ENCODE results near the gene COLQ. TPM values are rescaled to one million over a fixed set of nuclear protein-coding genes. Genes with fewer than 3 reads are reported as not detected.

Gene COLQ
- total RNA-seq, 1 donor from 2014 or later, result 0.12 TPM

GRCh38 chr3:15495461-15496340 lies 25.8 kb downstream of the COLQ start:
- no peak for TF ChIP-seq CTCF (conservative IDR thresholded peaks at IDR 0.05; ENCODE audit: low read depth, low read length)
- DNase-seq (ENCODE audit: low read depth), result no peak
- H3K4me3 ChIP-seq (ENCODE audit: low read depth, low read length), result no peak overlapping the region

GRCh38 chr3:15493436-15493835 lies 28.1 kb downstream of the COLQ start:
- DNase-seq (ENCODE audit: low read depth), result no peak
- TF ChIP-seq CTCF (conservative IDR thresholded peaks at IDR 0.05; ENCODE audit: low read depth, low read length), result no peak
- no peak overlapping the region for H3K4me3 ChIP-seq (ENCODE audit: low read depth, low read length)

- no peak for DNase-seq (ENCODE audit: low read depth)
- H3K4me3 ChIP-seq (ENCODE audit: low read depth, low read length), result no peak overlapping the region
- TF ChIP-seq CTCF (conservative IDR thresholded peaks at IDR 0.05; ENCODE audit: low read depth, low read length), result no peak
Measured at GRCh38 chr3:15492847-15493360, 28.6 kb downstream of the COLQ start.

GRCh38 chr3:15491143-15491542 lies 30.4 kb downstream of the COLQ start:
- DNase-seq (ENCODE audit: low read depth), result no peak
- TF ChIP-seq CTCF (conservative IDR thresholded peaks at IDR 0.05; ENCODE audit: low read depth, low read length), result no peak
- H3K4me3 ChIP-seq (ENCODE audit: low read depth, low read length), result no peak overlapping the region

- DNase-seq (ENCODE audit: low read depth), result no peak
- no peak overlapping the region for H3K4me3 ChIP-seq (ENCODE audit: low read depth, low read length)
- TF ChIP-seq CTCF (conservative IDR thresholded peaks at IDR 0.05; ENCODE audit: low read depth, low read length), result no peak
Measured at GRCh38 chr3:15490158-15490557, 31.3 kb downstream of the COLQ start.

- no peak for DNase-seq (ENCODE audit: low read depth)
- no peak for TF ChIP-seq CTCF (conservative IDR thresholded peaks at IDR 0.05; ENCODE audit: low read depth, low read length)
- H3K4me3 ChIP-seq (ENCODE audit: low read depth, low read length), result no peak overlapping the region
Measured at GRCh38 chr3:15488002-15488401, 33.5 kb downstream of the COLQ start.

GRCh38 chr3:15486979-15487378 lies 34.5 kb downstream of the COLQ start:
- DNase-seq (ENCODE audit: low read depth), result no peak
- no peak for TF ChIP-seq CTCF (conservative IDR thresholded peaks at IDR 0.05; ENCODE audit: low read depth, low read length)
- H3K4me3 ChIP-seq (ENCODE audit: low read depth, low read length), result no peak overlapping the region

Data from epithelial cell of proximal tubule (primary cell).